ENCODE data around the gene SUCNR1. TPM values are rescaled to one million over a fixed set of nuclear protein-coding genes. Genes with fewer than 3 reads are reported as not detected.

SUCNR1 gene
- total and polyA plus RNA-seq, 2 of the 4 experiments (the other 2 are of a cell fraction): not detected

DNA sequence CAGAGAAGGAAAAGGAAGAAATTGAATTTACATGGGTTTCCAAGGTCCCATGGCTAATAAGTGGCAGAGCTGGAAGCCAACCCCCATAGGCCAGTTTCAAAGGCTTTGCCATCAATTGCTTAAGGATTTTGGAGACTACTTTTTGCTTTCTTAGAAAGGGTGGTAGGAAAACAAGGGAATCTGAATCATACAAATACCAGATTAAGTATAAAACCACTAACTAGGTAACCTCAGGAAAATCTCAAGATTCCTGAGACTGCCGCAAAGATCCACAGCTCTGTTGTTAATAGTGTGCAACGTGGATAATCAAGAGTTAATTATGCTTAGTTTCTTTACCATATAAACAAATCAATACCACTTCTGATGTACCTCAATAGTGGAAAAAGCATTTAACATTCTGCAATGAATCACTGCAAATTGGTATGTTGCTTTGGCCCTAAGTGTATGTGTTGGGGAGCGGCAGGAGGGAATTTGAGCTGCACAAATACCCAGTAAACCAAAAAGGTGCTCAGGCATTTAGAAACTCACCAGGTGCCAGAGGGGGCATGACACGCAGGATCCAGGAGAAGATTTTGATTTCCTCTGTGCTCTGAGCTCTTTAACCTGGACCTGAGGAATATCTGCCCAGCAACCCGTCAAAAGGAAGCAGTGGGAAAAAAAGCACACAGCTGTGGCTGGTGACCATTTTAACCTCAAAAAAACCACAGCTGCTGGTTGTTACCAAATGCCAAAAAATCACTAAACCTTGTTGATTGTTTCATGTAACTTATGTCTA, 37.5 kb upstream of the SUCNR1 start:
- H3K79me1 ChIP-seq (ENCODE audit: low read depth in 1 of 2, low read length in 2 of 2): no peaks in the 10 kb centered on the region
- H3K27ac ChIP-seq (ENCODE audit: insufficient read depth, low read length): no peak overlapping the region
- peak overlapping the region; percentile 41; the same call in 1 of the 2 replicates for H3K14ac ChIP-seq (replicated peaks; ENCODE audit: low read depth, low read length)
- no peak overlapping the region for H2AK9ac ChIP-seq (replicated peaks; ENCODE audit: low read depth, low read length, poor library complexity)
- TF ChIP-seq MXI1 (IDR thresholded peaks at IDR 0.05; ENCODE audit: borderline replicate concordance, low read depth, low read length) (no peak), USF2 (IDR thresholded peaks at IDR 0.05; ENCODE audit: low read depth, low read length) (no peak), CEBPB (IDR thresholded peaks at IDR 0.05; ENCODE audit: low read depth, low read length) (no peak), RFX5 (IDR thresholded peaks at IDR 0.05; ENCODE audit: low read depth, low read length) (0 out of 2 replicates have a peak, but pooled peaks have one; percentile 43)
- peak overlapping the region; percentile 11; the same call in 1 of the 2 replicates for H3K23ac ChIP-seq (ENCODE audit: low read depth, low read length)
- H3K9ac ChIP-seq (ENCODE audit: low read depth, low read length): no peak overlapping the region
- DNase-seq: peak; percentile 64
- ChIA-PET CTCF (interaction anchor here (0.8 to 1.8 kb wide), 2 partner anchors 367 to 608 kb away, joined by 3 to 6 read pairs; no protein-coding TSS in a partner anchor), POLR2A (ENCODE audit: unreplicated experiment) (no interaction called here)
- H2AFZ ChIP-seq (replicated peaks; ENCODE audit: low read length, poor library complexity): no peak overlapping the region
- peak overlapping the region; percentile 37; the same call in 1 of the 3 replicates for H2BK15ac ChIP-seq (ENCODE audit: low read depth, low read length)
- no peak overlapping the region; the same call in 1 of the 2 replicates for H3K4ac ChIP-seq (ENCODE audit: low read depth, low read length)
- peaks cover 6% of the 10 kb centered on the region for H3K4me1 ChIP-seq (ENCODE audit: control insufficient read depth, insufficient read depth, low read length)
- no peak overlapping the region for H4K5ac ChIP-seq (ENCODE audit: low read depth, low read length)
- H4K8ac ChIP-seq (ENCODE audit: low read depth in 2 of 2, low read length in 2 of 2): no peak overlapping the region
- H3K36me3 ChIP-seq (ENCODE audit: control insufficient read depth, insufficient read depth, low read length): no peaks in the 10 kb centered on the region
- H3K4me2 ChIP-seq (ENCODE audit: low read depth, low read length): no peak overlapping the region
- no peak overlapping the region for H3K4me3 ChIP-seq (ENCODE audit: insufficient read depth, low read depth, low read length)
- no peak overlapping the region for H3K18ac ChIP-seq (ENCODE audit: low read depth, low read length)
- no peaks in the 10 kb centered on the region for H4K20me1 ChIP-seq (ENCODE audit: insufficient read depth, low read length)
- BruUV-seq (replicated peaks): no TSS peak
- no peak overlapping the region for H2BK5ac ChIP-seq (ENCODE audit: low read depth, low read length, poor library complexity, severe bottlenecking)
- intact Hi-C loops (cut with micrococcal nuclease): loop anchor here (1.0 to 5.0 kb wide), 2 partner anchors 174 to 609 kb away; no protein-coding TSS in a partner anchor
- in situ Hi-C loops (cut with MboI; ENCODE audit: low sequenced_read_pairs): loop anchor here (10.0 kb wide), 1 partner anchor 541 kb away; no protein-coding TSS in a partner anchor
- ATAC-seq (ENCODE audit: low read depth): peak; percentile 18; the same call in 1 of the 2 replicates
- peak overlapping the region; percentile 55; the same call in 1 of the 2 replicates for H2BK120ac ChIP-seq (ENCODE audit: low read depth, low read length)
- H2BK20ac ChIP-seq (ENCODE audit: low read depth, low read length): peak overlapping the region; percentile 37; the same call in 1 of the 2 replicates
- no peak overlapping the region for H4K91ac ChIP-seq (ENCODE audit: insufficient read depth, low read depth, low read length)
- no peak overlapping the region for H2AK5ac ChIP-seq (ENCODE audit: low read depth, low read length)
- H3K56ac ChIP-seq (ENCODE audit: extremely low read depth, insufficient read depth, low read length): no peak overlapping the region
- no peaks in the 10 kb centered on the region for H3K27me3 ChIP-seq (ENCODE audit: control insufficient read depth, insufficient read depth, low read length)
- dilution Hi-C loops (cut with HindIII; ENCODE audit: low sequenced_read_pairs, unreplicated experiment): no loop called here
- WGBS, 2 experiments (ENCODE audit: extremely low coverage in 2 of 2, insufficient read length in 1 of 2): 50% methylated on average over 2 of the region's 5 CpGs; no CpG with 5 or more reads in 1 of the 2 experiments
- H3K9me3 ChIP-seq (ENCODE audit: control insufficient read depth, insufficient read depth, low read length): no peaks in the 10 kb centered on the region
- H3K9me1 ChIP-seq (ENCODE audit: insufficient read depth, low read length): 0 out of 2 replicates have a peak, but pooled peaks cover 3% of the 10 kb centered on the region

Measured in IMR-90 (cell line).